Measurements from ENCODE around the gene UBE2Q2. TPM values are rescaled to one million over a fixed set of nuclear protein-coding genes. Genes with fewer than 3 reads are reported as not detected.

The UBE2Q2 gene
- total and polyA plus RNA-seq, 9 of the 15 experiments (the other 6 are each of a cell fraction or from before 2014, with no cell fraction given): 6.2 to 24.0 (median 16.2) TPM

GRCh38 chr15:75864213-75865059, 21.2 kb downstream of the UBE2Q2 start (continued):
- TF ChIP-seq SREBF1 (IDR thresholded peaks at IDR 0.05; ENCODE audit: borderline replicate concordance, low read depth, low read length): no peak
- peak; percentile 93 for TF ChIP-seq CEBPB (tag; IDR thresholded peaks at IDR 0.05)
- no peak for TF ChIP-seq ZFP1 (CRISPR knock-in tag; IDR thresholded peaks at IDR 0.05)
- peak; percentile 80; the same call in 1 of the 2 replicates for TF ChIP-seq ZNF384 (IDR thresholded peaks at IDR 0.05; ENCODE audit: low read depth, low read length)
- TF ChIP-seq, protein P1, sequence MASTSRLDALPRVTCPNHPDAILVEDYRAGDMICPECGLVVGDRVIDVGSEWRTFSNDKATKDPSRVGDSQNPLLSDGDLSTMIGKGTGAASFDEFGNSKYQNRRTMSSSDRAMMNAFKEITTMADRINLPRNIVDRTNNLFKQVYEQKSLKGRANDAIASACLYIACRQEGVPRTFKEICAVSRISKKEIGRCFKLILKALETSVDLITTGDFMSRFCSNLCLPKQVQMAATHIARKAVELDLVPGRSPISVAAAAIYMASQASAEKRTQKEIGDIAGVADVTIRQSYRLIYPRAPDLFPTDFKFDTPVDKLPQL (IDR thresholded peaks at IDR 0.05; ENCODE audit: extremely low read depth, insufficient read length): no peak
- peak; percentile 17 for TF ChIP-seq PRDM10 (IDR thresholded peaks at IDR 0.05; ENCODE audit: partially characterized antibody)
- peak; percentile 79 for TF ChIP-seq IRF9 (tag; IDR thresholded peaks at IDR 0.05)
- TF ChIP-seq ARID1B (IDR thresholded peaks at IDR 0.05): peak; percentile 70
- peak; percentile 48; the same call in 1 of the 2 replicates for TF ChIP-seq EP300 (IDR thresholded peaks at IDR 0.05; ENCODE audit: low read length)
- TF ChIP-seq MCM3 (IDR thresholded peaks at IDR 0.05): no peak
- peak; percentile 60 for TF ChIP-seq DPF2 (IDR thresholded peaks at IDR 0.05)
- TF ChIP-seq TSC22D4 (tag; IDR thresholded peaks at IDR 0.05): no peak
- TF ChIP-seq SMAD4 (CRISPR knock-in tag; conservative IDR thresholded peaks at IDR 0.05): peak; percentile 45; the same call in 1 of the 2 replicates
- peak; percentile 75 for TF ChIP-seq ZSCAN32 (CRISPR knock-in tag; IDR thresholded peaks at IDR 0.05)
- peak; percentile 93 for TF ChIP-seq EP400 (IDR thresholded peaks at IDR 0.05)
- 0 out of 2 replicates have a peak, but pooled peaks have one; percentile 10 for TF ChIP-seq MECOM (CRISPR knock-in tag; IDR thresholded peaks at IDR 0.05)
- TF ChIP-seq NR4A1 (CRISPR knock-in tag; IDR thresholded peaks at IDR 0.05): no peak
- TF ChIP-seq NR4A1 (tag; IDR thresholded peaks at IDR 0.05): no peak; the same call in 1 of the 2 replicates
- 0 out of 2 replicates have a peak, but pooled peaks have one; percentile 33 for TF ChIP-seq SMARCE1 (IDR thresholded peaks at IDR 0.05)
- peak; percentile 66; the same call in 1 of the 2 replicates for TF ChIP-seq SMARCA4 (IDR thresholded peaks at IDR 0.05)
- TF ChIP-seq ARNT (IDR thresholded peaks at IDR 0.05): peak in 1 of 2 experiments; percentile 23; a peak in 1 of 4 replicates
- TF ChIP-seq, protein P2, sequence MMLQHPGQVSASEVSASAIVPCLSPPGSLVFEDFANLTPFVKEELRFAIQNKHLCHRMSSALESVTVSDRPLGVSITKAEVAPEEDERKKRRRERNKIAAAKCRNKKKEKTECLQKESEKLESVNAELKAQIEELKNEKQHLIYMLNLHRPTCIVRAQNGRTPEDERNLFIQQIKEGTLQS (IDR thresholded peaks at IDR 0.05): peak; percentile 95
- TF ChIP-seq, protein P2 (CRISPR knock-in tag; conservative IDR thresholded peaks at IDR 0.05): no peak
- peak; percentile 80 for TF ChIP-seq ATF7 (IDR thresholded peaks at IDR 0.05)

Measured in K562 (cell line).